GM19193 (cell line): ENCODE data around the gene ARRDC4.

ENCODE experiments used
- POLR2A ChIP-seq: IDR thresholded peaks from 4 replicates; pipeline ENCODE4 v1.6.1; 2011; ENCODE audit not compliant: insufficient read depth, insufficient read length; ENCODE audit errors: extremely low read depth

ARRDC4 gene

GRCh38 chr15:97955035-97955434, 5.5 kb upstream of the ARRDC4 start:
- TF ChIP-seq POLR2A: no peak

- TF ChIP-seq POLR2A: no peak
Observed at GRCh38 chr15:97955529-97955928, 5.0 kb upstream of the ARRDC4 start.

- no peak for TF ChIP-seq POLR2A
Observed at GRCh38 chr15:97959724-97960363, 659 bp upstream of the ARRDC4 start.

GRCh38 chr15:97961067-97961954, 808 bp downstream of the ARRDC4 start:
- no peak for TF ChIP-seq POLR2A

- no peak for TF ChIP-seq POLR2A
Observed at GRCh38 chr15:97962263-97962662, 1.8 kb downstream of the ARRDC4 start.

- TF ChIP-seq POLR2A: no peak
Observed at GRCh38 chr15:97963779-97964178, 3.3 kb downstream of the ARRDC4 start.

- no peak for TF ChIP-seq POLR2A
Observed at GRCh38 chr15:97966246-97966645, 5.7 kb downstream of the ARRDC4 start.

- no peak for TF ChIP-seq POLR2A
Observed at GRCh38 chr15:97966924-97967620, 6.6 kb downstream of the ARRDC4 start.

- TF ChIP-seq POLR2A: no peak
Observed at GRCh38 chr15:97967881-97968280, 7.4 kb downstream of the ARRDC4 start.

GRCh38 chr15:97968380-97968779, 7.9 kb downstream of the ARRDC4 start:
- TF ChIP-seq POLR2A: no peak

- no peak for TF ChIP-seq POLR2A
Observed at GRCh38 chr15:97972366-97972765, 11.9 kb downstream of the ARRDC4 start.

GRCh38 chr15:97976129-97976528, 15.6 kb downstream of the ARRDC4 start:
- no peak for TF ChIP-seq POLR2A

- TF ChIP-seq POLR2A: no peak
Observed at GRCh38 chr15:97976766-97977503, 16.4 kb downstream of the ARRDC4 start.

- TF ChIP-seq POLR2A: no peak
Observed at GRCh38 chr15:97977734-97978133, 17.2 kb downstream of the ARRDC4 start.

GRCh38 chr15:97978401-97979139, 18.1 kb downstream of the ARRDC4 start:
- TF ChIP-seq POLR2A: no peak

- TF ChIP-seq POLR2A: no peak
Observed at GRCh38 chr15:97979140-97979520, 18.6 kb downstream of the ARRDC4 start.
